Measurements from ENCODE around the gene PHACTR1. TPM values are rescaled to one million over a fixed set of nuclear protein-coding genes. Genes with fewer than 3 reads are reported as not detected.

The PHACTR1 gene
- polyA plus RNA-seq, 3 donors = 6.1 to 26.9 (median 7.6) TPM

- no peak overlapping the region for H3K9ac ChIP-seq (ENCODE audit: insufficient read depth, low read length, poor library complexity, severe bottlenecking)
- H3K36me3 Mint-ChIP-seq = no peaks in the 10 kb centered on the region
- no peaks in the 10 kb centered on the region for H3K9me3 ChIP-seq (replicated peaks in 1 of 2; ENCODE audit: control insufficient read depth in 1 of 2, insufficient read depth in 1 of 2, low read length in 2 of 2)
- no peaks in the 10 kb centered on the region for H3K79me2 ChIP-seq (ENCODE audit: insufficient read depth, low read length)
- no peak overlapping the region for H3K4me2 ChIP-seq (replicated peaks; ENCODE audit: extremely low read depth, low read length, poor library complexity, severe bottlenecking)
- H4K20me1 ChIP-seq (ENCODE audit: insufficient read depth, low read length) = no peaks in the 10 kb centered on the region
- no peak for DNase-seq
- no peaks in the 10 kb centered on the region for H3K36me3 ChIP-seq (replicated peaks in 1 of 2; ENCODE audit: control insufficient read depth in 1 of 2, insufficient read depth in 2 of 2, low read length in 2 of 2)
- H3K9me3 Mint-ChIP-seq = peaks cover 0 to 3% (median 0%) of the 10 kb centered on the region in 7 donors
- no peak overlapping the region for H3K27ac Mint-ChIP-seq
- H3K27me3 ChIP-seq (ENCODE audit: control insufficient read depth in 2 of 2, insufficient read depth in 2 of 2, low read length in 2 of 2) = no peaks in the 10 kb centered on the region
- H3K4me1 Mint-ChIP-seq = peaks cover 8% of the 10 kb centered on the region
- peaks cover 0 to 3% (median 1%) of the 10 kb centered on the region in 3 donors for H3K27me3 Mint-ChIP-seq (ENCODE audit: low read depth in 3 of 3)
- 94% methylated on average over 3 of the region's 4 CpGs for WGBS (ENCODE audit: insufficient coverage)
- TF ChIP-seq CTCF (IDR thresholded peaks at IDR 0.05) = no peak
- no peak overlapping the region for H3K4me3 ChIP-seq (replicated peaks in 1 of 3; ENCODE audit: low read depth in 2 of 3, low read length in 3 of 3)
- H3K4me1 ChIP-seq (ENCODE audit: control insufficient read depth in 1 of 2, insufficient read depth in 2 of 2, low read length in 2 of 2) = peaks cover 4 to 11% of the 10 kb centered on the region in 2 donors
- no peak overlapping the region for H3K4me3 Mint-ChIP-seq
- H3K27ac ChIP-seq (ENCODE audit: low read depth in 1 of 2, low read length in 2 of 2) = no peak overlapping the region
- H2AFZ ChIP-seq (ENCODE audit: insufficient read depth, low read depth, low read length, poor library complexity, severe bottlenecking) = no peak overlapping the region
- intact Hi-C loops (cut with micrococcal nuclease) = no loop called here
These were observed 290.2 kb downstream of the PHACTR1 start for GRCh38 chr6:13006578-13007300.

- no peak overlapping the region for H3K27ac Mint-ChIP-seq
- peaks cover 14 to 21% of the 10 kb centered on the region in 2 donors for H3K4me1 ChIP-seq (ENCODE audit: control insufficient read depth in 1 of 2, insufficient read depth in 2 of 2, low read length in 2 of 2)
- peaks cover 4 to 9% (median 5%) of the 10 kb centered on the region in 3 donors for H3K27me3 Mint-ChIP-seq (ENCODE audit: low read depth in 3 of 3)
- H3K9ac ChIP-seq (ENCODE audit: insufficient read depth, low read length, poor library complexity, severe bottlenecking) = no peak overlapping the region
- no peak overlapping the region for H2AFZ ChIP-seq (ENCODE audit: insufficient read depth, low read depth, low read length, poor library complexity, severe bottlenecking)
- H4K20me1 ChIP-seq (ENCODE audit: insufficient read depth, low read length) = no peaks in the 10 kb centered on the region
- no peaks in the 10 kb centered on the region for H3K79me2 ChIP-seq (ENCODE audit: insufficient read depth, low read length)
- no peaks in the 10 kb centered on the region for H3K36me3 Mint-ChIP-seq
- intact Hi-C loops (cut with micrococcal nuclease) = no loop called here
- H3K9me3 ChIP-seq (replicated peaks in 1 of 2; ENCODE audit: control insufficient read depth in 1 of 2, insufficient read depth in 1 of 2, low read length in 2 of 2) = no peaks in the 10 kb centered on the region
- no peak overlapping the region for H3K27ac ChIP-seq (ENCODE audit: low read depth in 1 of 2, low read length in 2 of 2)
- H3K4me2 ChIP-seq (replicated peaks; ENCODE audit: extremely low read depth, low read length, poor library complexity, severe bottlenecking) = no peak overlapping the region
- no peak for TF ChIP-seq CTCF (IDR thresholded peaks at IDR 0.05)
- peaks cover 18% of the 10 kb centered on the region for H3K4me1 Mint-ChIP-seq
- H3K9me3 Mint-ChIP-seq = peaks cover 0 to 3% (median 0%) of the 10 kb centered on the region in 7 donors
- peaks cover 2% of the 10 kb centered on the region in 2 donors for H3K27me3 ChIP-seq (ENCODE audit: control insufficient read depth in 2 of 2, insufficient read depth in 2 of 2, low read length in 2 of 2)
- H3K36me3 ChIP-seq (replicated peaks in 1 of 2; ENCODE audit: control insufficient read depth in 1 of 2, insufficient read depth in 2 of 2, low read length in 2 of 2) = no peaks in the 10 kb centered on the region
- WGBS (ENCODE audit: insufficient coverage) = no CpG with 5 or more reads among the region's 1 CpG
- DNase-seq = no peak
- no peak overlapping the region for H3K4me3 ChIP-seq (replicated peaks in 1 of 3; ENCODE audit: low read depth in 2 of 3, low read length in 3 of 3)
- H3K4me3 Mint-ChIP-seq = no peak overlapping the region
These were observed 291.2 kb downstream of the PHACTR1 start for GRCh38 chr6:13007744-13008143.

Measured in CD14-positive monocyte (primary cell).